ENCODE data around the gene RUBCNL.

Gene RUBCNL

DNA sequence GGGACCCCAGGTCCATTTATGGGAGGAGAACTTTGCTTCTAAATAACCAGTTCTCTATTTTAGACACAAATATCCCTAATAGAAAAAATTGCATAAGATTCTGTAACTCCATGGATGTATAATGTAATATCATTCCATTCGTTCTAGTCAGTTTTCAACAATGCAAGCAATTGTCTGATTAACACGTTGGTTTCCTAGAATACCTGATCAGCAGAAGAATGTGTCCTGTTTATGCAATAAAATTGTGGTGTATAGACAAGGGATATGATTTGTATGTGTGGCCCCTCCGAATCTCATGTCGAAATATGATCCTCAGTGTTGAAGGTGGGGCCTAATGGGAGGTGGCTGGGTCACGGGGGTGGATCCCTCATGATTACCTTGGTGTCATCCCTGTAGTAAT, 62.1 kb downstream of the RUBCNL start:
- no peaks in the 10 kb centered on the region for H3K27me3 ChIP-seq (ENCODE audit: insufficient read depth, insufficient read length)
- no peaks in the 10 kb centered on the region for H3K36me3 ChIP-seq (ENCODE audit: insufficient read depth, insufficient read length, low read length)
- TF ChIP-seq SUZ12 (IDR thresholded peaks at IDR 0.05; ENCODE audit: extremely low read depth, insufficient read depth, insufficient read length) (no peak), ZNF274 (IDR thresholded peaks at IDR 0.05; ENCODE audit: low read depth, low read length) (no peak), YY1 (IDR thresholded peaks at IDR 0.05; ENCODE audit: insufficient read depth, insufficient read length) (no peak)
- no peaks in the 10 kb centered on the region for H3K9me3 ChIP-seq (ENCODE audit: insufficient read depth, low read length)
- no peak for DNase-seq (ENCODE audit: low read depth, low spot score)
- no peak overlapping the region for H3K4me3 ChIP-seq (ENCODE audit: insufficient read length, low read depth)
- no peaks in the 10 kb centered on the region for H3K4me1 ChIP-seq (ENCODE audit: insufficient read depth, insufficient read length)
- no peak overlapping the region for H3K9ac ChIP-seq (ENCODE audit: insufficient read length, low read depth)

DNA sequence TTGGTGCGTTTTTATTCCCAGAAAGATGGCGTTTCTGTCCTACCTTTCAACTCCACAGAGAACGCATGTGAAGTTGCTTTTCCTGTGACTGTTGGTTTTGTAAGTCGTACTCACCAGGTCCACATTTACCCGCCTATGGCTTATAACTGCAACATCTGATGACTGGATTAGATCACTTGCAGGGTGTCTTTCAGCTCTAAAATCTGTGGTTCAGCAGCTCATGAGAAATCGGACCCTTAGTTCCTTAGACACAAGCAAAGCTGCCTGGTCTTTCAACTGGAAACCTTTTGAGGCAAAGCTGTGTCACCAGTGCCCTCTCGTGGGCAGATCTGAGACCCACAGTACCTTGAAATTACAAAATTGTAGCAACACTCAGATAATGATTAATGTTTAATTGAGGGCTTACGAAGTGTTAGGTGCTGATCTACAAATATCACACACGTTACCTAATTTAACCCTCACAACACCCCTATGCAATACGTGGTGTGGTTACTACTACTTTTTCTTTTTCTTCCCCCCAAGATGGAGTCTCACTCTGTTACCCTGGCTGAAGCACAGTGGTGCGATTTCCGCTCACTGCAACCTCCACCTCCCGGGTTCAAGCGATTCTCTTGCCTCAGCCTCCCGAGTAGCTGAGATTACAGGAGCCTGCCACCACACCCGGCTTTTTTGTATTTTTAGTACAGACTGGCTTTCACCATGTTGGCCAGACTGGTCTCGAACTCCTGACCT, 65.4 kb downstream of the RUBCNL start:
- Histone ChIP-seq H3K4me1 (ENCODE audit: insufficient read depth, insufficient read length) (no peaks in the 10 kb centered on the region), H3K36me3 (ENCODE audit: insufficient read depth, insufficient read length, low read length) (no peaks in the 10 kb centered on the region), H3K9ac (ENCODE audit: insufficient read length, low read depth) (no peak overlapping the region), H3K4me3 (ENCODE audit: insufficient read length, low read depth) (no peak overlapping the region), H3K27me3 (ENCODE audit: insufficient read depth, insufficient read length) (no peaks in the 10 kb centered on the region), H3K9me3 (ENCODE audit: insufficient read depth, low read length) (no peaks in the 10 kb centered on the region)
- peak; percentile 38 for DNase-seq (ENCODE audit: low read depth, low spot score)
- TF ChIP-seq ZNF274 (IDR thresholded peaks at IDR 0.05; ENCODE audit: low read depth, low read length) (no peak), YY1 (IDR thresholded peaks at IDR 0.05; ENCODE audit: insufficient read depth, insufficient read length) (no peak), SUZ12 (IDR thresholded peaks at IDR 0.05; ENCODE audit: extremely low read depth, insufficient read depth, insufficient read length) (no peak)

DNA sequence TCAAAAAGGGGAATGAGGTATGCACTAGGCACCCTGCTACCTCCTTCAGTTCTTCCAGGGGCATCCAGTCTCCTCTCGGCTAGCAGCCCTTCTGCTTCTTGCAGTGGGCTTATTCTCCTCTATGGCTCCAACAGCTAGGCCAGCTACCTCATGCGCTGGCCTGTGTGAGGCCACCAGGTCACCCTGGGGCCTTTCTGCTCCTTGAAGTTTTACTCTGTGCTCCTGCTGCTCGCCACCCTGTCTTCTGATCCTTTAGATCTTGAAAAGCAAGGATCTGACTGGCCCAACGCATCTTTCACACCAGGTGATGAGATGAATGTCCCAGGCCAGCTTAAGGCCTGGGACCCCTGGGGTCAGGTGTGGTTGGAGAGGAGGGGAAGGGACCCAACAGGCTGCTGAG, 66.2 kb downstream of the RUBCNL start:
- no peaks in the 10 kb centered on the region for H3K4me1 ChIP-seq (ENCODE audit: insufficient read depth, insufficient read length)
- TF ChIP-seq YY1 (IDR thresholded peaks at IDR 0.05; ENCODE audit: insufficient read depth, insufficient read length) (no peak), ZNF274 (IDR thresholded peaks at IDR 0.05; ENCODE audit: low read depth, low read length) (no peak), SUZ12 (IDR thresholded peaks at IDR 0.05; ENCODE audit: extremely low read depth, insufficient read depth, insufficient read length) (no peak)
- H3K4me3 ChIP-seq (ENCODE audit: insufficient read length, low read depth), result no peak overlapping the region

DNA sequence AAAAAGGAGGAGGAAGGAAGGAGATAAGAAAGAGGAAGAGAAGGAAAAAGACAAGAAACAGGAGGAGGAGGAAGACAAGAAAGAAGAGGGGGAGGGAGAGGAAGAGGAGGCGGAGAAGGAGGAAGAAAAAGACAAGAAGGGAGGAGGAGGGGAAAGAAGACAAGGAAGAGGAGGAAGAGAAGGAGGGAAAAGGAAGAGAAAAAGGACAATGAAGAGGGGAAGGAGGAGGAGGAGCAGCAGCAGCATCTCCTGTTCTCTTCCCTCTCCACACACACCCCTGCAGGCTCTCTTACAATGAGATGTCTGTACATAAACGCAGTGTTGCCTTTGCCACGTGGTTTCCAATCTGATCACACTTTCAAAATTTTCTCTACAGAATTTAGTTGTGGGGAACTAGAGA, 66.6 kb downstream of the RUBCNL start:
- no peaks in the 10 kb centered on the region for H3K4me1 ChIP-seq (ENCODE audit: insufficient read depth, insufficient read length)
- H3K9me3 ChIP-seq (ENCODE audit: insufficient read depth, low read length), result no peaks in the 10 kb centered on the region
- no peaks in the 10 kb centered on the region for H3K36me3 ChIP-seq (ENCODE audit: insufficient read depth, insufficient read length, low read length)
- no peak for DNase-seq (ENCODE audit: low read depth, low spot score)
- H3K9ac ChIP-seq (ENCODE audit: insufficient read length, low read depth), result no peak overlapping the region
- H3K4me3 ChIP-seq (ENCODE audit: insufficient read length, low read depth), result no peak overlapping the region
- TF ChIP-seq ZNF274 (IDR thresholded peaks at IDR 0.05; ENCODE audit: low read depth, low read length) (no peak), SUZ12 (IDR thresholded peaks at IDR 0.05; ENCODE audit: extremely low read depth, insufficient read depth, insufficient read length) (no peak), YY1 (IDR thresholded peaks at IDR 0.05; ENCODE audit: insufficient read depth, insufficient read length) (no peak)
- H3K27me3 ChIP-seq (ENCODE audit: insufficient read depth, insufficient read length), result no peaks in the 10 kb centered on the region

More for the DNA sequence above, 66.2 kb downstream of the RUBCNL start:
- Histone ChIP-seq H3K27me3 (ENCODE audit: insufficient read depth, insufficient read length) (no peaks in the 10 kb centered on the region), H3K36me3 (ENCODE audit: insufficient read depth, insufficient read length, low read length) (no peaks in the 10 kb centered on the region), H3K9me3 (ENCODE audit: insufficient read depth, low read length) (no peaks in the 10 kb centered on the region), H3K9ac (ENCODE audit: insufficient read length, low read depth) (no peak overlapping the region)
- no peak for DNase-seq (ENCODE audit: low read depth, low spot score)

DNA sequence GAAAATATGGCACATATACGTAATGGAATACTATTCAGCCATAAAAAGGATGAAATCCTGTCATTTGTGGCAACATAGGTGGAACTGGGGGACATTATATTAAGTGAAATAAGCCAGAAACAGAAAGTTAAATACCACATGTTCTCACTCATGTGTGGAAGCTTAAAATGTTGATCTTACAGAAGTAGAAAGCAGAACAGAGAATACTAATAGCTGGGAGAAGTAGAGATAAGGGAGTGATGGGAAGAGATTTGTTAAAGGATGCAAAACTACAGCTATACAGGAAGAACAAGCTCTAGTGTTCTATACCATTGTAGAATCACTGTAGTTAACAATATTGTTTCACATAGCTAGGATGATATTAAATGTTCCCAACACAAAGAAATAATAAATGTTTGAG, 68.1 kb downstream of the RUBCNL start:
- no peak for DNase-seq (ENCODE audit: low read depth, low spot score)
- TF ChIP-seq YY1 (IDR thresholded peaks at IDR 0.05; ENCODE audit: insufficient read depth, insufficient read length) (no peak), ZNF274 (IDR thresholded peaks at IDR 0.05; ENCODE audit: low read depth, low read length) (no peak), SUZ12 (IDR thresholded peaks at IDR 0.05; ENCODE audit: extremely low read depth, insufficient read depth, insufficient read length) (no peak)
- Histone ChIP-seq H3K4me3 (ENCODE audit: insufficient read length, low read depth) (no peak overlapping the region), H3K9ac (ENCODE audit: insufficient read length, low read depth) (no peak overlapping the region), H3K36me3 (ENCODE audit: insufficient read depth, insufficient read length, low read length) (no peaks in the 10 kb centered on the region), H3K27me3 (ENCODE audit: insufficient read depth, insufficient read length) (no peaks in the 10 kb centered on the region), H3K4me1 (ENCODE audit: insufficient read depth, insufficient read length) (no peaks in the 10 kb centered on the region), H3K9me3 (ENCODE audit: insufficient read depth, low read length) (no peaks in the 10 kb centered on the region)

DNA sequence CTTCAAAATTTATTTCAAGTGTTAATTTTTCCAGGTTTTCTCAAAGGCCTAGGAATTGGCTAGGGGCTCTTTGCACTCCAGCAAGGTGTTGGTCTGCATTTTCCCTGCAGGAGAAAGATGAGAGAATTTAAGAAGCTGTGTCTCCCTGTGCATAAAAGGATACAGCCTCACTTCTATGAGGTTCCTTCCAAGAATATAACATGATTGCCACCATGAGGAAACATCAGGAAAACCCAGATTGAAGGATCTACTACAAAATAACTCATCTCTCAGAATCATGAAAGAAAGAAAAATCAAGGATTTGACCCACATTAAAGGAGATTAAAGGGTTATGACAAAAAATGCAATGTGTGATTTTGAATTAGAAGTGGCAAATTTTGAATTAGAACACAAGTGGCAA, 69.9 kb downstream of the RUBCNL start:
- TF ChIP-seq ZNF274 (IDR thresholded peaks at IDR 0.05; ENCODE audit: low read depth, low read length) (no peak), YY1 (IDR thresholded peaks at IDR 0.05; ENCODE audit: insufficient read depth, insufficient read length) (no peak), SUZ12 (IDR thresholded peaks at IDR 0.05; ENCODE audit: extremely low read depth, insufficient read depth, insufficient read length) (no peak)
- Histone ChIP-seq H3K9me3 (ENCODE audit: insufficient read depth, low read length) (no peaks in the 10 kb centered on the region), H3K4me1 (ENCODE audit: insufficient read depth, insufficient read length) (no peaks in the 10 kb centered on the region), H3K27me3 (ENCODE audit: insufficient read depth, insufficient read length) (no peaks in the 10 kb centered on the region), H3K9ac (ENCODE audit: insufficient read length, low read depth) (no peak overlapping the region), H3K4me3 (ENCODE audit: insufficient read length, low read depth) (no peak overlapping the region), H3K36me3 (ENCODE audit: insufficient read depth, insufficient read length, low read length) (no peaks in the 10 kb centered on the region)
- no peak for DNase-seq (ENCODE audit: low read depth, low spot score)

DNA sequence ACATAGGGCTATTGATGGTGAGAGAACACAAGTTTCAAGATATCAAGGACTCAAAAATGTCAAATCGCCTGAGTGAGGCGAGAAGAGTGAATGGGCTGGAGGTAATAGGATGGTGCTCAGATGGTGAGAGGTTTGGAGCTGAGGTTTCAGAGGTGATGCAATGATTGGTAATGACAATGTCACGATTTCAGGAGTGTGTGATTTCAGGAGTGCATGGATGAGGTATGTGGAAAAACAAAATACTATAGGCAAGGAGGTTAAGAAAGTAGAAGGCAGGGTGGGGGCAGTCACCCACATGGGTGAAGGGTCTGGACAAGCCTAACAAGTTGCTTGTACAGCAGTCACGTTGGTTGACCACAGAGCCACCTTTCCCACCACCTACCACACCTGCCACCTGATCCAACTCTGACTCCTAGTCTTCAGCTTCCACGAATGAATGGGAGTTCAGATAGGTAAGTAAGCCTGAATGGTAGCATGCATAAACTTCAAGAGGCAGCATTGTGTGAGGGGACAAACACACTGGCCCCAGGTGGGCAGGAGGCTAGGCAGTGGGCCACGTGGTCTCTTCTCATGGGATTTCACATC, 71.5 kb downstream of the RUBCNL start:
- TF ChIP-seq ZNF274 (IDR thresholded peaks at IDR 0.05; ENCODE audit: low read depth, low read length) (no peak), SUZ12 (IDR thresholded peaks at IDR 0.05; ENCODE audit: extremely low read depth, insufficient read depth, insufficient read length) (no peak), YY1 (IDR thresholded peaks at IDR 0.05; ENCODE audit: insufficient read depth, insufficient read length) (no peak)
- no peaks in the 10 kb centered on the region for H3K27me3 ChIP-seq (ENCODE audit: insufficient read depth, insufficient read length)
- H3K4me1 ChIP-seq (ENCODE audit: insufficient read depth, insufficient read length), result no peaks in the 10 kb centered on the region
- no peaks in the 10 kb centered on the region for H3K9me3 ChIP-seq (ENCODE audit: insufficient read depth, low read length)
- no peak overlapping the region for H3K9ac ChIP-seq (ENCODE audit: insufficient read length, low read depth)
- DNase-seq (ENCODE audit: low read depth, low spot score), result no peak
- H3K4me3 ChIP-seq (ENCODE audit: insufficient read length, low read depth), result no peak overlapping the region
- H3K36me3 ChIP-seq (ENCODE audit: insufficient read depth, insufficient read length, low read length), result no peaks in the 10 kb centered on the region

Data from NT2/D1 (cell line).